HG03045 (cell line): ENCODE data around the gene ARFGEF2.

Experiments
- ATAC-seq: cut with Tn5 transposase; IDR thresholded peaks from one replicate; pipeline ENCODE4 v1.9.1; 2021; ENCODE audit warnings: mild to moderate bottlenecking, moderate library complexity; ENCODE audit not compliant: unreplicated experiment

ARFGEF2 gene

DNA sequence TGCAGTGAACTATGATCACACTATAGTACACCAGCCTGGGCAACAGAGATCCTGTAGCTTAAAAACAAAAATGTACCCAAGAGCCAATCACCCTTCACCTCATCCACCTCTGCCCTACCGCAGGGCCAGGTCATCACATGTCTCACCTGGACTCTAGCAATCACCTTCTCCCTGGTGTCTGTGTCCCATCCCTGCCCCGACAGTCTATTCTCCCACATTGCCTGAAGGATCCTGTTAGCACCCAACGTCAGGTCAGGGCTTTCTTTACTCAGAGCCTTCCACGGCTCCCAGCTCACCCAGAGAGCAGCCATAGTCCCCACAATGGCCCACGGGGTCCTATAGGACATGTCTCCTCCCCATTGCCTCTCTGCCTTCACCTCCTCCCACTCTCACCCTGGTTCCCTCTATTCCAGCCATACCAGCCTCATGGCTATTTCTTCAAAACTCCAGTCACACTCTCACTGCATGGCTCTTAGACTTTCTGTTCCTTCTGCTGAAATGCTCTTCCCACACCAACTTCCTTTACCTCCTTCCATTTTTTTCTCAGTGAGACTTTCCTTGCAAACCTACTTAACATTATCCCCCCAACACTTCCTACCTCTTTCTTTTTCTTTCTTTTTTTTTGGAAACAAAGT lies 22.5 kb upstream of the ARFGEF2 start:
- no peak for ATAC-seq

- no peak for ATAC-seq
Observed at GRCh38 chr20:48899881-48900280, 21.6 kb upstream of the ARFGEF2 start.

DNA sequence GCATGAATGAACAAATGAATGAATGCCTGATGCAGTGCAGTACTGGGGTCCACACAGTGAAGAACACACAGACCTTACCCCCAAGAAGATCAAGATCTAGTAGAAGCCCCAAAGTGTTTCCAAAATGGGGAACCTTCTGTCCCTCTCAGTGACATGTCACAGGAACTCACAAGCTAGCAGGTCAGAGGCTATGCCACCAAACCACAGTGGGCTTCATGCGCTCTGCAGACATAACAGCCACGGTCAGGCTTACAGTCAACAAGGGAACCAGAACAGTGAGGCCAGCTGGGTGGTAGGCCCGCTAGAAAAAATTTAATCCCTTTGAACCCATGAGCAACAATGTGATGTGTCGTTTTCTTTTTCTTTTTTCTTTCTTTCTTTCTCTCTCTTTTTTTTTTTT lies 20.2 kb upstream of the ARFGEF2 start:
- ATAC-seq = no peak

- no peak for ATAC-seq
Observed at GRCh38 chr20:48903705-48904104, 17.8 kb upstream of the ARFGEF2 start.

DNA sequence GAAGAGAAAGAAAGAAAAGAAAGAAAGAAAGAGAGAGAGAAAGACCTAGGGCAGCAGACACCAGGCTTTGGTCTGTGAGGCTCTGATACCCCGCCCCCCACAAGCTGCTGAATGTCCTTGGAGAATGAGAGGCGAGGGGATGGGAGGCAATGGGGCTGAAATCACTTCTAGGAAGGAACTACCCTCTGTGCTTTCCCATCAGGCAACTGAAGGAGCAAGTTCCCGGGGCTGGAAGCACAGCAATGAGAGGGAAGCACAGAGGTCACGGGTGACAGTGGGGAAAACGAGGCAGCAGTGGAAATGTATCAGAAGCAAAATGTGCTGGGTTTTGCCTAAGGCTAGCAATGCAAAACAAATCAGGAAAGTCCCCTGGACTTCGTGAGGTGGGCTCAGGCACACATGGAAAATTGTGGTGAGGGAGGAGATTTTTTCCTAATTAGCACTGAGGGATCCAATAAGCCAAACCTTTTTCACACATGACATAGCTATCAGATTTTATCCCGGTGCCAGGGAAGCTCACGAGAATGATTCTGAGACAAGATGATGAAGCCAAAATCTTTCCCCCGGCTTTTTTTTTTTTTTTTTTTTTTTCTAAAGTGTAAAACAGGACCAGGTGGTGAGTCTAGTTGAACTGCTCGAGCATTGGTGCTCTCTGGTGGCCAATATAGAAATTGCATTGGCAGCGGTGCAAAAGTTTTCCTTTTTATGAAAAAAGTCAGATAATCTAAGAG lies 16.8 kb upstream of the ARFGEF2 start:
- no peak for ATAC-seq

DNA sequence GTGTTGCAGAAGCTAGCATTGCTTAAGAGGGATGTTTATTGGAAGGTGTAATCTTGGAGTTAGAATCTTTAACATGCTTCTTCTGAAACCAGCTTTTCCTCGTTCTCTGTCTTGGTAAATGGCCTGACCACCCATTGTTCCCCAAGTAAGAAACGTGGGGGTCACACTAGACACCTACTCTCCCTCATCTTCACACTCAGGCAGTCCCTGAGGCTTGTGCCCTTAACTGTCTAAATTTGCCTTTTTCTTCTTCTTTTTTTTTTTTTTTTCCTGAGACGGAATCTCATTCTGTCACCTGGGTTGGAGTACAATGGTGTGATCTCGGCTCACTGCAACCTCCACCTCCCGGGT lies 16.2 kb upstream of the ARFGEF2 start:
- ATAC-seq = no peak

- ATAC-seq = no peak
Observed at GRCh38 chr20:48906221-48906877, 15.2 kb upstream of the ARFGEF2 start.

DNA sequence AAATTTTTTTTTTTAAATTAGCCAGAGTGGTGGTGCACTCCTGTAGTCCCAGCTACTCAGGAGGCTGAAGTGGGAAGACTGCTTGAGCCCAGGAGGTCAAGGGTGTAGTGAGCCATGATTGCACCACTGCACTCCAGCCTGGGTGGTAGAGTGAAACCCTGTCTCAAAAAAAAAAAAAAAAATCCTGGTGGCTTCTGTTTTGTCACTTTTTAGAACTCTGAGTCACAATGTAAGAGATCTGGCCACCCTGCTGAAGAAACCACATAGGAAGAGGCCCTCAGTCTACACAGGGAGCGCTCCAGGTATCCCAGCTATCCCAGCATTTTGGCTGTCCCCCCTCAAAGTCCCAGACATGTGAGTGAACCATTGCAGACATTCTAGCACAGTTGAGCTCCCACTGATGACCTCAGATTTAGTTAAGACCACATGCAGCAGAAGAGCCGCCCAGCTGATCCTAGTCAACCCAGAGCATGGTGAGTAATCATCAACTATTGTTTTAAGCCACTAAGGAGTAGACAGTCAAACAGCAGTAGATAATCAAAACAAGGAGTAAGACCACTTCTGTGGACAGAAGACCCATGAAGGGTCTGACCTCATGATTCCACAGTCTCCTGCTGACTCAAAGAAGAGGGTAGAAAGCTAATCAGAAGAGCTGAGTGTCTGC lies 12.7 kb upstream of the ARFGEF2 start:
- no peak for ATAC-seq

DNA sequence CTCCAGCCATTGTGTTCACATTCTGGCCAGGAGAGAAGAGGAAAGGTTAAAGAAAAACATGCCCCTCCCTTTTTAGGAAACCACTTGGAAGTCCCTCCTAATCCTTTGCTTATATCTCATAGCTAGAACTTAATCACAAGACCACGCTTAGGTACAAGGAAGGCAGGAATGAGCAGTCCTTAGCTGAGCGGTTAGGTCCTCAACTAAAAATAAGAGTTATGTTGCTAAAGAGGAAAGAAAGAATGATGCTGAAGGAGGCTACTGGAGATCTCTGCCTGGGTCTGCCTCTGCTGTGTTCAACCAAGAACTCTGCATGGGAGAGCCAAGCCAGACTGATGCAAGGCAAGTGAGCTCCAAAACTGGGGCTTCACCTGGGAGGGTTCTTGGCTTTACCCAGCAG lies 11.6 kb upstream of the ARFGEF2 start:
- ATAC-seq = no peak

- ATAC-seq = no peak
Observed at GRCh38 chr20:48910347-48910781, 11.1 kb upstream of the ARFGEF2 start.

DNA sequence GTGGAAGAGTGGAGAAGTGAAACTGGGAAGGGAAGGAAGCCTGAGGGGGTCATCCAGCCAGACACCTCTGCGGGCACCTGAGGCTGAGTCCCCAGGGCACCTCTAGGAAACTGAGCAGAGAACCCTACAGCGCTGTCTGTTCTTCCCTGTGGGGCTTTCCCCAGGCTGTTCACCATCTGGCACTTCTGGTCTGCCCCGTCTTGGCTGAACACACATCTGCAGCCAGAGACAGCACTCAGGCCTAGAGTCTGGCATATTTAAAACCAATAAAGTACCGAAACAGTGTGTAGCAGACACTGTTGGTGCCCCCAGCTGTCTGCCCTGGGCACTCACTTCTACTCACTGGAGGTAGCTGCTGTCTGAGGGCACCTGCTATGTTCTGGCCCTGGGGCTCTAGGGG lies 9.4 kb upstream of the ARFGEF2 start:
- peak; percentile 92 for ATAC-seq

DNA sequence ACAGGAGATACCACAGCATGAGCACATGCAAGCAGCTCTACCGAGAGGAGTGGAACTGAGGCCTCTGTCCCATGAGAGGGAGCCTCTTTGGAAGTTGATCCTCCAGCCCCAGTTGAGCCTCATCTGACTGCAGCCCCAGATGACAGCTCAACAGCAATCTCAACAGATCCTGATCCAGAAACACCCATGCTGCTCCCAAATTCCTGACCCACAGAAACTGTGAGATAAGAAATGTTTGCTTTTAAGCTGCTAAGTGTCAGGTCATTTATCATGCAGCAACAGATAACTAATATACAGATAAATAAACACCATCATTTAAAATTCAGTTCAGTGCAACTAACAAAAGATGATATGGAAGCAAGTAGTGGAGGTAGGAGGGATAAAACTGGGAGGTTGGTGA lies 4.8 kb upstream of the ARFGEF2 start:
- ATAC-seq = no peak

GRCh38 chr20:48919336-48919881 lies 2.1 kb upstream of the ARFGEF2 start:
- no peak for ATAC-seq

GRCh38 chr20:48919882-48920526 lies 1.5 kb upstream of the ARFGEF2 start:
- no peak for ATAC-seq

- ATAC-seq = no peak
Observed at GRCh38 chr20:48920527-48921167, 864 bp upstream of the ARFGEF2 start.

- peak; percentile 41 for ATAC-seq
Observed at GRCh38 chr20:48921883-48922820, 641 bp downstream of the ARFGEF2 start.

GRCh38 chr20:48923149-48923718 lies 1.7 kb downstream of the ARFGEF2 start:
- ATAC-seq = no peak

DNA sequence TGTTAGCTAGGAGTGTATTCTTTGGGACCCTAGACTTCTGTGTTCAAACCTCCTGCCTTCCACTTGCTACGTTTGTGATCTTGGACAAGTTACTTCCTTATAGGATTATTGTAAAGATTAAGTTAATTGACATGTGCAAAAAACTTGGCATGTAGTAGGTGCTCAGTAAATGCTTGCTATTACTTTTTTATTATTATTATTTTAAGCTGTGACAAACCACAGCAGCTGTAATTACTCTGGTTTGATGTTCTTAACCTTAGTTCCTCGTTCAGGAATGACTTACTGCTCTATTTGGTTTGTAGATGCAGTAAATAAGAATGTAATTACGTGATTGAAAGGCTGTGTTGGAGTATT lies 3.2 kb downstream of the ARFGEF2 start:
- ATAC-seq = no peak

GRCh38 chr20:48926267-48926666 lies 4.8 kb downstream of the ARFGEF2 start:
- no peak for ATAC-seq
